NB4 (cell line): ENCODE data around the gene DEGS1.

Experiments
- DNase-seq: peaks from one replicate; pipeline ENCODE4 v3.0.0; 2010; ENCODE audit warnings: low read depth
- H3K4me3 ChIP-seq: one replicate; pipeline ENCODE4 v1.5.1; 2011; ENCODE audit warnings: mild to moderate bottlenecking, low read depth, low read length, moderate library complexity
- MYC ChIP-seq: IDR thresholded peaks from 2 replicates; pipeline ENCODE4 v1.6.1; 2011; ENCODE audit warnings: low read depth, low read length
- POLR2A ChIP-seq: IDR thresholded peaks from 2 replicates; pipeline ENCODE4 v1.6.1; 2011; ENCODE audit warnings: mild to moderate bottlenecking; ENCODE audit not compliant: insufficient read length; ENCODE audit errors: extremely low read depth
- TF ChIP-seq, protein P1 (sequence below): IDR thresholded peaks from one replicate; pipeline ENCODE4 v1.5.1; 2012; ENCODE audit warnings: low read depth, low read length
- TF ChIP-seq, protein P2 (sequence below): IDR thresholded peaks from 2 replicates; pipeline ENCODE4 v1.6.1; 2011; ENCODE audit warnings: low read depth, low read length

Gene DEGS1

DNA sequence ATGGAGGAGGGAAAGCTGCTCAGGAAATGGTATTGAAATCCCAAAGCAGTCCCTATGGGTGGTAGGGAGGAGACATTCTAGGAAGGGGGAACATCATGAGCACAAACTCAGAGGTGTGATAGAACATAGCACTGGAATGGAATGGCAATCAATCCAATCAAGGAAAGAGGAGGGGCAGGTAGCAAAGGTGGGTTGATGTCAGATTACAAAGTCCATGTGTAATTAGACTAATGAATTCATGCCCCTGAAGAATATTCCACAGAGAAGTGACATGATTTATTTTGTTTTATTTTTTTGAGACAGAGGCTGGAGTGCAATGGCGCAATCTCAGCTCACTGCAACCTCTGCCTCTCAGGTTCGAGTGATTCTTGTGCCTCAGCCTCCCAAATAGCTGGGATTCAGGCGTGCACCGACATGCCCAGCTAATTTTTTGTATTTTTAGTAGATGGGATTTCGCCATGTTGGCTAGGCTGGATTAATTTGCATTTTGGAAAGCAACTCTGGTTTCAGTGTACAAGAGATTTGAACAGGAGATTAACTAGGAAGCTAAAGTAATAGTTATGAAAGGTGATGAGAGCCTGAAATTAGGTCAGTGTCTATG lies 36.1 kb downstream of the DEGS1 start:
- TF ChIP-seq, protein P1, sequence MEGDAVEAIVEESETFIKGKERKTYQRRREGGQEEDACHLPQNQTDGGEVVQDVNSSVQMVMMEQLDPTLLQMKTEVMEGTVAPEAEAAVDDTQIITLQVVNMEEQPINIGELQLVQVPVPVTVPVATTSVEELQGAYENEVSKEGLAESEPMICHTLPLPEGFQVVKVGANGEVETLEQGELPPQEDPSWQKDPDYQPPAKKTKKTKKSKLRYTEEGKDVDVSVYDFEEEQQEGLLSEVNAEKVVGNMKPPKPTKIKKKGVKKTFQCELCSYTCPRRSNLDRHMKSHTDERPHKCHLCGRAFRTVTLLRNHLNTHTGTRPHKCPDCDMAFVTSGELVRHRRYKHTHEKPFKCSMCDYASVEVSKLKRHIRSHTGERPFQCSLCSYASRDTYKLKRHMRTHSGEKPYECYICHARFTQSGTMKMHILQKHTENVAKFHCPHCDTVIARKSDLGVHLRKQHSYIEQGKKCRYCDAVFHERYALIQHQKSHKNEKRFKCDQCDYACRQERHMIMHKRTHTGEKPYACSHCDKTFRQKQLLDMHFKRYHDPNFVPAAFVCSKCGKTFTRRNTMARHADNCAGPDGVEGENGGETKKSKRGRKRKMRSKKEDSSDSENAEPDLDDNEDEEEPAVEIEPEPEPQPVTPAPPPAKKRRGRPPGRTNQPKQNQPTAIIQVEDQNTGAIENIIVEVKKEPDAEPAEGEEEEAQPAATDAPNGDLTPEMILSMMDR: no peak
- TF ChIP-seq POLR2A (no peak), MYC (no peak)
- TF ChIP-seq, protein P2, sequence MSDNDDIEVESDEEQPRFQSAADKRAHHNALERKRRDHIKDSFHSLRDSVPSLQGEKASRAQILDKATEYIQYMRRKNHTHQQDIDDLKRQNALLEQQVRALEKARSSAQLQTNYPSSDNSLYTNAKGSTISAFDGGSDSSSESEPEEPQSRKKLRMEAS: no peak
- no peak for DNase-seq
- H3K4me3 ChIP-seq: no peak overlapping the region

DNA sequence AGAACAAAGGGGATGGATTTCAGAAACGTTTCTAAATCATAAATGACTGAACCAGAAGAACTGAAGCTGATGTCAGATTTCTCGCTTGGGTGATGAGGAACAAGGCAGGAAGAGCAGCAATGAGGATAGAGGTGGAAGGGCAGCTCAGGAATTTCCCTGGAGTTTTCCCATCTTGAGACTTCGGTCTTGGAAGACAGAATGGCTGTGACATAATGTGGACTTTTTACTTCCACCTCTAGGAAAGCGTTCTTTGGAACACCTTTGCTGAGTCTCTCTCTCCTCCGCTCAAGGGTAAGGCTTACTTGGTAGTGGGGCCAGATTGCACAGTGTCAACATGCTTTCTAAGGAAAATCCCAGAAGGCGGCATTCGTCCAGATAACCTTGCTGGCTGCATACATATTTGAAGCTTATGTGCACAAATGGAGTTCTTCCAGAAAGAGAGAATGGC lies 36.6 kb downstream of the DEGS1 start:
- TF ChIP-seq, protein P2: no peak
- TF ChIP-seq, protein P1: no peak
- TF ChIP-seq MYC: no peak
- TF ChIP-seq POLR2A: no peak
- no peak for DNase-seq
- H3K4me3 ChIP-seq: no peak overlapping the region

DNA sequence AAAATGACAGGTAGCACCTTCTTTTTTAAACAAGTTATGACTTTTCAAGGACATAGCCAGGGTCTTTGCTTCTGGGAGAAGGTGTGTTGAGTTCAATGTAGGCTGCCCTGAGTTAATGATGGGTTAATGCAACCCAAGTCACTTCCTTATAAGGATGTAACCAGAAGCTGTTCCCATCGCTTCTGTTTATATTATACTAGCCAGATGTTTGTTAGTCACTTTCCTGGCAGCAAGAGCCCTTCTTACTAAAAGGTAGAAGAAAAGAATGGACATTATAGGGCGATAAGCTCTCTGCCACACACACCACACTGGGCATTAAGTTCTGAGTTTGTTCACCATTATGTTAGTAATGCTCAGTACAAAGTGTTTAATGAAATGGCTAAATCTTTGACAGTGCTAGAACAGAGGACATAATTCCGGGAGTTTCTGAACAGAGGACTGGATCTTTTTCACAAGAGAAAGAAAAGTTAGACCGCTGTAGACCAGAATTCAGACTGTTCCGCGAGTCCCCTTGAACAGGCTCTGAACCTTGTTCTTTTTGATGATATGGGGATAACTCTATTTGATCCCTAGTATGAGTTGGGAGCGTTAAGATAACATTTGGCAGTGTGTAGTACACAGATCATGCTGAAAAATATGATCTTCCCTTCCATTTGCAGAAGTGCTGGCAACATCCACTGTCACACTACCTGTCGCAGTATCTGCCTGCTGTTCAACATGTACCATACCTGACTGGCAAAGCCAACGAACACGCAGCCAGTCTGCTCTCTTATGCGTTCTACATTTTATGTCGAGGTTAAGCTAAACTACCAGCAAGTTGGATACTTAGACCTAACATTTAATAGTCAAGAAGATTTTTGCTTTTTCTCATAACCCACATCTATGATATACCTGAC lies 41.0 kb downstream of the DEGS1 start:
- DNase-seq: peak; percentile 14
- TF ChIP-seq MYC: no peak
- TF ChIP-seq, protein P2: no peak
- no peak for TF ChIP-seq POLR2A
- TF ChIP-seq, protein P1: no peak
- H3K4me3 ChIP-seq: no peak overlapping the region

DNA sequence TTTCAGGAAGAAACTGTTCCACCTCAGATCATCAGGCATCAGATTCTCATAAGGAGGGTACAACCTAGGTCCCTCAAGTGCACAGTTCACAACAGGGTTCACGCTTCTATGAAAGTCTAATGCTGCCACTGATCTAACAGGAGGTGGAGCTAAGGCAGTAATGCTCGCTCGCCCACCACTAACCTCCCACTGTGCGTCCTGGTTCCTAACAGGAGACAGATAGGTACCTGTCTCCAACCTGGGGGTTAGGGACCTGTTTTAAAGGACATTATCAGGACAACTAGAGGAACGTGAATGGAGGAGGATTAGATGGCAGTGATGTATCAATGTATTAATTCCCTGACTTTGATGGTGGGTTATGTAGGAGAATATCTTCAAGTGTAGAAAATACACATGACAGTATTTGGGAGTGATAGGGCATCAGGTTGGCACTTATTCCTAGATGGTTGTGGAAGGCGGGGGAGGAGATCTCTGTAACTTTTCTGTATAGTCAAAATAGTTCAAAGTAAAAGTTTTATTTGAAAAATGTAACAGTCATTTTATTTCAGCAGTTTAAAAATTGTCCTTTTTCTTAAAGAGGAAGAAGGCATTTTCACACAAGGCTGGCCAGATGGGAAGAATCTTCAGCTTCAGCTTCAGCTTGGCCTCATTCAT lies 43.9 kb downstream of the DEGS1 start:
- no peak for DNase-seq
- no peak overlapping the region for H3K4me3 ChIP-seq
- TF ChIP-seq POLR2A (no peak), MYC (no peak)
- TF ChIP-seq, protein P1: no peak
- TF ChIP-seq, protein P2: no peak

DNA sequence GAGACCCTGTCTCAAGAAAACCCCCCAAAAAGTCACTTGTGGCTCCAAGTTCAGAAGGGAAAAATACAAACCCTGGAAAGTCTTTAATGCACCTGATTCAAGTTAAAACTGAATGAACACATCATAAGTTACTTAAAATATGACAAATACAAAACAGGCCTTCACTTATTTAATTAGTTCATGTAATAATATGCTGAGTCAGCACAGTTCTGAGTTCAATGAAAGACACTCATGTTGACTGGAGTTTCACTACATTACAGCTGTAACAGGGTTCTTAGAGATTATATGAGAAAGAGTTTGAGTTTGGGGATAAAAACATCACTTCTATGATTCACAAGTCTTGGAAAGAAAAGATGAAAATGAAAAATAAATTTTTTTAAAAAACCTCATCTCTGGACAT lies 51.0 kb downstream of the DEGS1 start:
- no peak overlapping the region for H3K4me3 ChIP-seq
- DNase-seq: no peak
- TF ChIP-seq MYC: no peak
- TF ChIP-seq, protein P2: no peak
- TF ChIP-seq, protein P1: no peak
- no peak for TF ChIP-seq POLR2A
